Cardiac muscle cell (in vitro differentiated cells and primary cell): ENCODE results near the gene PRODH2. TPM values are rescaled to one million over a fixed set of nuclear protein-coding genes. Genes with fewer than 3 reads are reported as not detected.

Experiments
- DNase-seq, 2 donors: peaks; one replicate each; pipeline versions ENCODE4 v3.0.0 to v3.0.0-alpha.2; 2010 to 2017; ENCODE audit warnings: low read depth in 1 of 2, low spot score in 1 of 2
- H3K27ac ChIP-seq: fragments of 200-600 bp; sonication (generic); 2 replicates; pipeline ENCODE4 v1.5.1; 2016
- H3K27me3 ChIP-seq: fragments of 200-600 bp; sonication (generic); 2 replicates; pipeline ENCODE4 v1.6.0; 2016; ENCODE audit warnings: control low read depth
- H3K36me3 ChIP-seq: fragments of 200-600 bp; sonication (generic); 2 replicates; pipeline ENCODE4 v1.5.1; 2016; ENCODE audit warnings: control low read depth
- H3K4me1 ChIP-seq: fragments of 200-600 bp; sonication (generic); 2 replicates; pipeline ENCODE4 v1.8.1; 2017; ENCODE audit warnings: low read depth, mild to moderate bottlenecking, mixed run types
- H3K4me3 ChIP-seq: fragments of 200-600 bp; sonication (generic); 2 replicates; pipeline ENCODE4 v1.5.1; 2016; ENCODE audit warnings: mild to moderate bottlenecking
- H3K9me3 ChIP-seq: fragments of 200-600 bp; sonication (generic); 2 replicates; pipeline ENCODE4 v1.5.1; 2017; ENCODE audit warnings: low read depth, mild to moderate bottlenecking, control low read depth
- polyA plus RNA-seq: library from polyadenylated mRNA; unstranded; fragments of >200 nt; fragmentation: Nextera tagmentation; extraction: Ambion mirVana; gene quantifications from 2 replicates; pipeline ENCODE4 v1.2.1, GENCODE V29; 2016
- total RNA-seq: library from RNA; depleted of rRNA; stranded (reverse); fragments of >200 nt; gene quantifications from 2 replicates; pipeline ENCODE4 v1.2.3, GENCODE V29; 2016
- TF ChIP-seq, protein P1 (sequence below): IDR thresholded peaks from 2 replicates; pipeline ENCODE4 v1.5.1; 2012; ENCODE audit warnings: low read depth, mild to moderate bottlenecking, low read length

Gene PRODH2
- total and polyA plus RNA-seq, 2 experiments from 2014 or later: 0.09 TPM; not detected in 1

DNA sequence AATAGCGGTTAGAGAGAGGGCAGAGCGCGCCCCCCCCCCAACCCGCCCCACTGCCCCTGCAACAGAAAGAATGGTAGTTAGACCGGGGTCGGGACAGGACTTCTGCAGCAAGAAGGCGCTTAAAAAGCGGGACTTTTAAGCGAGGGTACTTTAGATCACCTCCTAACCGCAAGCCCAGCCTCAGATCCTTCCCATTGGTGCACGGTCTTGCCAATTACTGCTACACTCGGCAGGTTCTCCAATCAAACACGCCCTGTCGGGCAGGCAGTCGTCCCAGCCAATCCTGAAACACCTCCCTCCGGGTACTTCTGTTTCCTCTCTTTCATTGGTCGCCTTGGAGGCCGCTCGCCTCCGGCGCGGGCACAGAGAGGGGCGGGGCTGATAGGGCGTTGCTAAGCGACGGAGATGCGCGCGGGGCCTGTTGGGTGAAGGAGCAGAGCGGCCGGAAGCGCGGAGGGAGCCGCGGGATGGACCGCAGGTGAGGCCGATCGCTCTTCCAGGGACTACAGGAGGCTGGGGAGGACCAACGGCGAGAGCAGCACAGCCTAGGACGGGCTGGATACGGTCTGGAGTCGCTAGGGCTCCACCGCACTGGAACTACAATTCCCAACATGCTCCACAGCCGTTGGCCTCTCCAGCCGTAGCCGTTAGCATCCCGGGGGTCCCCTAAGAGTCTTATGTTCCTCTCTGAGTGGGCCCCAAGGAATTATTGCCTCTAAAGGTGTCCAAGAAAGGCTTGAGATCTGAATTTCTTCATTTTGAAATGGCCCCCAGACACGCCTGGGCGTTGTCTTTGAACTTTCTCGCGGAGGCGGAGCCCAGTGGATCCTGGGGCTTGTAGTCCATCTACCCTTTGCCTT lies 54.7 kb downstream of the PRODH2 start, which contains the start of gene PROSER3:
Gene PROSER3 (plus strand): TSS at position 428 of the 860 bp plus-strand sequence. CDS start 40 bp downstream, at position 468.
- Histone ChIP-seq H3K27me3 (no peaks in the 10 kb centered on the region), H3K27ac (peak within 1 kb of the TSS; percentile 86), H3K4me1 (peaks cover 18% of the 10 kb centered on the region), H3K9me3 (no peaks in the 10 kb centered on the region), H3K36me3 (no peaks in the 10 kb centered on the region), H3K4me3 (peak within 1 kb of the TSS; percentile 60)
- peak; percentile 98 to 100 for DNase-seq
- TF ChIP-seq, protein P1, sequence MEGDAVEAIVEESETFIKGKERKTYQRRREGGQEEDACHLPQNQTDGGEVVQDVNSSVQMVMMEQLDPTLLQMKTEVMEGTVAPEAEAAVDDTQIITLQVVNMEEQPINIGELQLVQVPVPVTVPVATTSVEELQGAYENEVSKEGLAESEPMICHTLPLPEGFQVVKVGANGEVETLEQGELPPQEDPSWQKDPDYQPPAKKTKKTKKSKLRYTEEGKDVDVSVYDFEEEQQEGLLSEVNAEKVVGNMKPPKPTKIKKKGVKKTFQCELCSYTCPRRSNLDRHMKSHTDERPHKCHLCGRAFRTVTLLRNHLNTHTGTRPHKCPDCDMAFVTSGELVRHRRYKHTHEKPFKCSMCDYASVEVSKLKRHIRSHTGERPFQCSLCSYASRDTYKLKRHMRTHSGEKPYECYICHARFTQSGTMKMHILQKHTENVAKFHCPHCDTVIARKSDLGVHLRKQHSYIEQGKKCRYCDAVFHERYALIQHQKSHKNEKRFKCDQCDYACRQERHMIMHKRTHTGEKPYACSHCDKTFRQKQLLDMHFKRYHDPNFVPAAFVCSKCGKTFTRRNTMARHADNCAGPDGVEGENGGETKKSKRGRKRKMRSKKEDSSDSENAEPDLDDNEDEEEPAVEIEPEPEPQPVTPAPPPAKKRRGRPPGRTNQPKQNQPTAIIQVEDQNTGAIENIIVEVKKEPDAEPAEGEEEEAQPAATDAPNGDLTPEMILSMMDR: no peak

DNA sequence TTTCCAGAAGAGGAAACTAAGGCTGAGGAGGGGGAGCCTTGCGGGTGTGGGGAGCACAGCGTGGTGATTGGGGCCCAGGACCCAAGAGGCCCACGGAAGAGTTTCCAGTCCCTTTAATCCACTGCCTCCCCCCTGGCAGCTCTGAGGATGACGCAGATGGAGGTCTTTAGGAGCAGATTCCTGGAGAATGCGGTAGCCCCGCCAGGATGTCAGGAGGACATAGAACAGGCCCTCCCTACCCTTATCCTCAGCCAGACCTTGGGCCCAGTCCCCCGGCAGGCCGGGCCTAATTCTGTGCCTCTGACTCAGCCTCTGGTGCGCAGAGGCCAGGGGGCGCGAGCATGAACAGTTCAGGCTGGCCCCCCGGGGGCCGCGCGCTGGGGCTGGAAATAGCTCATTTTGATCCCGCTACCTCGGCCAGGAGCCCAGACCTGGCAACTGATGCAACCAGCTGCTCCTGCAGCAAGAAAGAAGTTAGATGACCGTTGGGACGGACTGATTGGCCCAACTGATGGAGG lies 55.4 kb downstream of the PRODH2 start:
- no peaks in the 10 kb centered on the region for H3K36me3 ChIP-seq
- H3K9me3 ChIP-seq: no peaks in the 10 kb centered on the region
- H3K4me3 ChIP-seq: peak overlapping the region; percentile 60
- TF ChIP-seq, protein P1: peak; percentile 9
- H3K27me3 ChIP-seq: no peaks in the 10 kb centered on the region
- DNase-seq: peak; percentile 73 to 98
- H3K27ac ChIP-seq: peak overlapping the region; percentile 86
- H3K4me1 ChIP-seq: peaks cover 18% of the 10 kb centered on the region

- Histone ChIP-seq H3K36me3 (no peaks in the 10 kb centered on the region), H3K27ac (peak within 1 kb of the TSS; percentile 86), H3K4me3 (peak within 1 kb of the TSS; percentile 60), H3K9me3 (no peaks in the 10 kb centered on the region), H3K27me3 (no peaks in the 10 kb centered on the region), H3K4me1 (peaks cover 18% of the 10 kb centered on the region)
- DNase-seq: peak in 1 of 2 donors; percentile 83
- TF ChIP-seq, protein P1: no peak
Measured at GRCh38 chr19:35756377-35757230, 56.0 kb downstream of the PRODH2 start, which contains the start of gene HSPB6. Gene HSPB6, minus strand, starts transcription at chr19:35757029. Its CDS starts 21 bp downstream, at chr19:35757008.

DNA sequence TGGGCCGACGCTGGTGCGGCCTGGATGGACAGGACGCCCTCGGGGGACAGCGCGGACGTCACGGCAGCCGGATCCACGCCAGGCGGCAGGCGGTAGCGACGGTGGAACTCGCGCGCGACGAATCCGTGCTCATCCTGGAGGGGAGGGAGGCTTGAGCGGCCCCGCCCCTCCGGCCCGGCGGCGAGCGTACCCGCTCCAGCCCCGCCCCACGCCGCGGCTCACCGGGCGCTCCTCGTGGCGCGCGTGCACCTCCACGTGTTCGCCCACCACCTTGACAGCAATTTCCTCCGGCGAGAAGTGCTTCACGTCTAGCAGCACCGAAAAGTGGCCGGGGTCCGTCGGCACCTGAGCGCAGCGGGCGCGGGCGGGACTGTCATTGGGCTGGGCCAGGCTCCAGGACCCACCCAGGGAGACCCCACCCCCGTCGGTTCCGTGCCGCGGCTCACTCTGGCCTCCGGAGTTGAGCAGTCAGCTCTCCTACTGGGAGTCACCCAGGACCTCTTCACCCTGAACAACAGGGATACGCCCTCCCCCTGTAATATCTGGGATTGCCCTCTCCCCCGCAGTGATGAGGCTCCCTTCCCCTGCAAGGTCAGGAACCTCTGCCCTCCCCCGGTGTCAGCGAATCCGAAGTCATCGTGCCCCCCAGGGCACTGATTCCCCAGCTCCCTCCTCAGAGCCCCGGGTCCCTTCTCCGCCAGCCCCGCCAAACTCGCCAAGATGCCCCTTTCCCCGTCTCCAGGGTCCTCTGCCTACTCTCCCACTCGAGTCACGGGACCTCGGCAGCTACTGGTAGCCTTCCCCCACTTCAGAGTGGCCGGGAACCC lies 56.9 kb downstream of the PRODH2 start:
- Histone ChIP-seq H3K4me1 (peaks cover 18% of the 10 kb centered on the region), H3K9me3 (no peaks in the 10 kb centered on the region), H3K27me3 (no peaks in the 10 kb centered on the region), H3K27ac (peak overlapping the region; percentile 86), H3K36me3 (no peaks in the 10 kb centered on the region), H3K4me3 (no peak overlapping the region)
- TF ChIP-seq, protein P1: no peak
- DNase-seq: peak in 1 of 2 donors; percentile 92
